HepG2 (cell line): ENCODE data around the gene PCAT6. TPM values are rescaled to one million over a fixed set of nuclear protein-coding genes. Genes with fewer than 3 reads are reported as not detected.

Source experiments
- ATAC-seq: fragments of 200-7000 bp; cut with Tn5 transposase; 3 replicates; pipeline ENCODE4 v1.9.1; 2020; ENCODE audit warnings: mild to moderate bottlenecking, moderate library complexity
- BruUV-seq: library from RNA; stranded (reverse); fragments of 400-500 nt; replicated peaks from 2 replicates; lab custom pipeline; 2021; lab: Mats Ljungman, UMichigan
- CTCF ChIA-PET: fragments of 300-600 bp; formaldehyde crosslinking; extraction: SDS; loops from one replicate; lab custom pipeline; 2021; ENCODE audit warnings: low total read pairs, inconsistent platforms, low intra/inter-chr PET ratio; lab: Yijun Ruan, JAX
- POLR2A ChIA-PET: fragments of 350-600 bp; sonication (Branson Sonifier 250); formaldehyde crosslinking; loops from one replicate; lab custom pipeline; 2020; ENCODE audit warnings: antibody characterized with exemption, inconsistent platforms; lab: Yijun Ruan, JAX
- DNase-seq: peaks from one replicate; pipeline ENCODE4 v3.0.0-alpha.2; 2015; ENCODE audit warnings: low spot score
- FAIRE-seq: peaks from 3 replicates; lab custom pipeline; 2011; peaks lifted over from hg19 to GRCh38; lab: Jason Lieb, UNC
- H2AFZ ChIP-seq: one replicate; pipeline ENCODE4 v1.6.1; 2011; ENCODE audit warnings: low read length, inconsistent platforms
- H3K27ac ChIP-seq: fragments of 300-600 bp; 3 replicates; pipeline ENCODE4 v1.8.0; 2011; ENCODE audit warnings: mixed run types, mild to moderate bottlenecking, mixed read lengths, low read length, inconsistent platforms; ENCODE audit not compliant: insufficient read depth; ENCODE audit errors: extremely low read length
- H3K27me3 ChIP-seq, 2 experiments: fragments of 200-600 bp in 1 of 2; 2 replicates in 1 of 2; 3 replicates in 1 of 2; pipeline versions ENCODE4 v1.6.0 to v1.8.0; 2011; ENCODE audit warnings: low read length in 2 of 2, mild to moderate bottlenecking in 2 of 2, moderate library complexity in 2 of 2, inconsistent platforms in 1 of 2; ENCODE audit not compliant: insufficient read depth in 2 of 2, control insufficient read depth in 1 of 2
- H3K36me3 ChIP-seq, 2 experiments: fragments of 200-600 bp in 1 of 2; replicated peaks in 1 of 2; 2 replicates in 1 of 2; 3 replicates in 1 of 2; pipeline versions ENCODE4 v1.5.1 to v1.8.0; 2011; ENCODE audit warnings: low read length in 2 of 2, inconsistent platforms in 1 of 2; ENCODE audit not compliant: insufficient read depth in 2 of 2, control insufficient read depth in 1 of 2
- H3K4me1 ChIP-seq: 2 replicates; pipeline ENCODE4 v1.5.1; 2012; ENCODE audit warnings: low read length, inconsistent platforms; ENCODE audit not compliant: insufficient read depth
- H3K4me2 ChIP-seq: 2 replicates; pipeline ENCODE4 v1.6.0; 2011; ENCODE audit warnings: low read depth, low read length, inconsistent platforms
- H3K4me3 ChIP-seq, 3 experiments: fragments of 200-600 bp in 1 of 3; sonication (generic), shearing (Covaris generic) in 1 of 3; replicated peaks in 1 of 3; 2 replicates each; pipeline ENCODE4 v1.5.1; 2011 to 2016; ENCODE audit warnings: low read length in 3 of 3, inconsistent platforms in 2 of 3, low read depth in 2 of 3, mild to moderate bottlenecking in 2 of 3, control low read depth in 1 of 3, mixed read lengths in 1 of 3; ENCODE audit not compliant: insufficient read depth in 1 of 3
- H3K79me2 ChIP-seq: one replicate; pipeline ENCODE4 v1.6.1; 2011; ENCODE audit warnings: low read length, inconsistent platforms; ENCODE audit not compliant: insufficient read depth
- H3K9ac ChIP-seq: 2 replicates; pipeline ENCODE4 v1.6.0; 2011; ENCODE audit warnings: mild to moderate bottlenecking, low read depth, low read length, inconsistent platforms; ENCODE audit not compliant: insufficient read depth
- H3K9me3 ChIP-seq: 2 replicates; pipeline ENCODE4 v1.5.1; 2012; ENCODE audit warnings: mild to moderate bottlenecking, low read length
- H4K20me1 ChIP-seq: 2 replicates; pipeline ENCODE4 v1.6.0; 2011; ENCODE audit warnings: inconsistent platforms, mild to moderate bottlenecking, low read length, moderate library complexity; ENCODE audit not compliant: insufficient read depth
- ARNT2 ChIP-seq: sonication (generic); formaldehyde crosslinking; IDR thresholded peaks from 2 replicates; pipeline ENCODE4 v1.8.0; 2022; ENCODE audit warnings: mild to moderate bottlenecking, low read depth, missing genetic modification reagents, moderate library complexity
- ATF1 ChIP-seq: IDR thresholded peaks from 2 replicates; pipeline ENCODE4 v1.6.1; 2016; ENCODE audit warnings: mild to moderate bottlenecking, control low read depth
- EP300 ChIP-seq, 3 experiments: sonication (generic) in 1 of 3; formaldehyde crosslinking in 1 of 3; IDR thresholded peaks; 2 replicates each; pipeline versions ENCODE4 v1.5.1 to v1.6.1; 2011 to 2020; ENCODE audit warnings: low read depth in 2 of 3, low read length in 2 of 3, borderline replicate concordance in 1 of 3, improper control_type of control experiment in 1 of 3, mild to moderate bottlenecking in 1 of 3, missing genetic modification reagents in 1 of 3, moderate library complexity in 1 of 3
- FOXP1 ChIP-seq, 2 experiments: fragments of 450-650 bp in 1 of 2; IDR thresholded peaks; 2 replicates each; pipeline ENCODE4 v1.6.1; 2017 to 2018; ENCODE audit warnings: antibody characterized with exemption in 1 of 2
- MTF1 ChIP-seq: sonication (generic); formaldehyde crosslinking; IDR thresholded peaks from 2 replicates; pipeline ENCODE4 v1.5.0; 2020; ENCODE audit warnings: missing genetic modification reagents
- NFYB ChIP-seq: sonication (generic); formaldehyde crosslinking; IDR thresholded peaks from 2 replicates; pipeline ENCODE4 v1.4.0; 2020; ENCODE audit warnings: missing genetic modification reagents
- RFX1 ChIP-seq: fragments of 450-650 bp; IDR thresholded peaks from 2 replicates; pipeline ENCODE4 v1.6.1; 2017
- SETDB1 ChIP-seq: sonication (generic); formaldehyde crosslinking; IDR thresholded peaks from 2 replicates; pipeline ENCODE4 v1.5.1; 2020; ENCODE audit warnings: missing genetic modification reagents, mild to moderate bottlenecking, borderline replicate concordance
- U2AF2 ChIP-seq: fragments of 200-400 bp; formaldehyde crosslinking; IDR thresholded peaks from 2 replicates; pipeline ENCODE4 v1.6.1; 2017; ENCODE audit warnings: low read depth, mild to moderate bottlenecking, low read length
- WGBS: methylation state at CpG from one replicate; pipeline ENCODE4 v1.1.6; 2017; ENCODE audit warnings: low lambda C conversion rate; 5-methylcytosine and 5-hydroxymethylcytosine counted together
- in situ Hi-C: cut with HindIII; loops from 2 replicates; pipeline ENCODE4 v1.10.0; 2017; ENCODE audit warnings: low pct_unique_long_range_greater_than_20kb; ENCODE audit not compliant: extremely low pct_ligation_motif_present
- intact Hi-C: fragments of 100-400 bp; cut with micrococcal nuclease; formaldehyde crosslinking; loops from one replicate; pipeline ENCODE4 v1.10.0; 2022; ENCODE audit not compliant: unreplicated experiment
- polyA plus RNA-seq, 8 experiments: library from polyadenylated mRNA; depleted of rRNA in 3 of 8; stranded (reverse) in 7 of 8; unstranded in 1 of 8; fragments of >200 nt; fragmentation: Illumina TruSeq in 4 of 8; extraction: Trizol in 4 of 8; gene quantifications; 2 replicates each; pipeline versions ENCODE4 v1.2.1 to v1.2.3, GENCODE V29; 2011 to 2016; ENCODE audit warnings: low read depth in 4 of 8, missing spikeins in 1 of 8, mixed read lengths in 1 of 8; ENCODE audit not compliant: insufficient read depth in 1 of 8
- total RNA-seq, 5 experiments: library from RNA; depleted of rRNA; stranded (reverse); fragments of >200 nt; fragmentation: Illumina TruSeq; extraction: Trizol; gene quantifications; 2 replicates each; pipeline ENCODE4 v1.2.3, GENCODE V29; 2016; ENCODE audit warnings: low read depth in 1 of 5
- TF ChIP-seq, protein P1 (sequence below): sonication (generic); formaldehyde crosslinking; IDR thresholded peaks from 2 replicates; pipeline ENCODE4 v1.4.0; 2020; ENCODE audit warnings: missing genetic modification reagents
- TF ChIP-seq, protein P2 (sequence below): sonication (generic); formaldehyde crosslinking; IDR thresholded peaks from 2 replicates; pipeline ENCODE4 v1.4.0; 2020; ENCODE audit warnings: missing genetic modification reagents

PCAT6 gene
- total and polyA plus RNA-seq, 2 of the 13 experiments (the other 11 are each of a cell fraction or from before 2014, with no cell fraction given) = 0.60 to 4.4 TPM

DNA sequence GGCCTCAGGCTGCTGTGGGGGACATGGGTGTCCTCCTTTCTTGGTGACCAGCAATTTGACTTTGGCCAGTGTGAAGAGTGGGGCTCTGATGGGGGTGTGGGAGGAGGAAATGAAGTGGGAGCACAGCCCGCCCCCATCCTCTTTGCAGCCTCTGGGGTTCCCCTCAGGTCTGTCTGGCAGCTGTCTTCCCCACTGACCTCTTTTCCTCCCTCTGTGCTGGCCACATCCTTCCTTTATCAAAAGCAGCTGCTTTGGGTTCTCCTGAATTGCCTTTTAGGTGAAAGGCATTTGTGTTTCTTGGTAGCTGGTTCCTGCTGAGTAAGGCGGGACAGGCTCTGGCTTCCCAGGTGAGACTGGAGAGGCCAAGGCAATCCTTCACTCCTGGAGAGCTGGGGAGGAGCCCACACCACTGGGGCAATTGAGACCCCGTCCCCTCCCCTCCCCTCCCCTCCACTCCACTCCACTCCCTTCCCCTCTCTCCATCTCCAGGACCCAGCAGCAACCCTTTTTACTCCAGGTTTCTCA is 24.9 kb downstream of the PCAT6 start:
- no peak for DNase-seq
- WGBS = 100% methylated on average over 2 of the region's 3 CpGs

DNA sequence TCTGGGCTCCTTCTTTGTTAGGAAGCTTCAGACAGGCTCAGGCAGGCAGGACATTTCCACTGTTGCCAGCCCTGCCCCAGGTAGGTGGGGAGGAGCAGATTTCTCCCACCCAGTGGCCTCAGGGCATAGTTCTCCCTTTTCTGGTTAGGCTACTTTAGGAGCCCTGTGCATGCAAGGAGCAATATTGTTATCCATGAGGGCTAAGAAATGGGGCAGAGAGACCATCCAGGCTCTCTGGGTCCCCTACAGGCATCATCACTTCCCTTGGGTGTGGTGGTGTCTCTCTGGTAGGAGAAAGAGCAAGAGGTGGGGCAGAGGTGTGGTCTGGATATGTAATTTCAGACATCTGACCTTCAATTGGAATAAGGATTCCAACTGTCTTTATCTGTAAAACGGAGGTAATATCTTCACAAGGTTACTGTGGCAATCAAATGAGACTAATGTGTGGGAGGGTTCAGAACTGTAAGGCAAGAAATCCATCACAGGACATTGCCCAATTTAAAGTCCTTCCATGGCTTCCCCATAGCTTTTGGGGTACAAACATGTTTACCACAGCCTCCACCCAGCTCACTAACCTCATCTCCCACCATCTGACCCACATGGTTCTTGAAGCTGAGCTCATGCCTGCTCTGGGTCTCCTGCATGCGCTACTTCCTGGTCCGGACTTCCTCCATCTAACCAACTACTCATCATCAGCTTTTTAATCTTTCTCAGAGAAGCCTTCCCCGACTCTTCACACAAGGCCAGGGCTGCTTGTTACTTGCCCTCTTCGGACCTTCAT is 26.1 kb downstream of the PCAT6 start:
- Histone ChIP-seq H3K4me2 (no peak overlapping the region), H3K79me2 (no peaks in the 10 kb centered on the region), H2AFZ (no peak overlapping the region), H3K9me3 (no peaks in the 10 kb centered on the region), H3K9ac (no peak overlapping the region), H3K4me1 (no peaks in the 10 kb centered on the region), H3K27ac (no peak overlapping the region), H4K20me1 (no peaks in the 10 kb centered on the region), H3K36me3 (no peaks in the 10 kb centered on the region), H3K4me3 (no peak overlapping the region), H3K27me3 (peaks cover 0 to 4% of the 10 kb centered on the region in 2 experiments; a peak in 1 of 5 replicates)
- ATAC-seq (0 out of 3 replicates have a peak, but pooled peaks have one; percentile 19), DNase-seq (no peak), FAIRE-seq (no peak)
- in situ Hi-C loops (no loop called here), intact Hi-C loops (no loop called here)
- ChIA-PET POLR2A (no interaction called here), CTCF (no interaction called here)
- 43% methylated on average over 5 of the region's 5 CpGs for WGBS
- BruUV-seq = no TSS peak
- no peak for TF ChIP-seq RFX1
- TF ChIP-seq, protein P1, sequence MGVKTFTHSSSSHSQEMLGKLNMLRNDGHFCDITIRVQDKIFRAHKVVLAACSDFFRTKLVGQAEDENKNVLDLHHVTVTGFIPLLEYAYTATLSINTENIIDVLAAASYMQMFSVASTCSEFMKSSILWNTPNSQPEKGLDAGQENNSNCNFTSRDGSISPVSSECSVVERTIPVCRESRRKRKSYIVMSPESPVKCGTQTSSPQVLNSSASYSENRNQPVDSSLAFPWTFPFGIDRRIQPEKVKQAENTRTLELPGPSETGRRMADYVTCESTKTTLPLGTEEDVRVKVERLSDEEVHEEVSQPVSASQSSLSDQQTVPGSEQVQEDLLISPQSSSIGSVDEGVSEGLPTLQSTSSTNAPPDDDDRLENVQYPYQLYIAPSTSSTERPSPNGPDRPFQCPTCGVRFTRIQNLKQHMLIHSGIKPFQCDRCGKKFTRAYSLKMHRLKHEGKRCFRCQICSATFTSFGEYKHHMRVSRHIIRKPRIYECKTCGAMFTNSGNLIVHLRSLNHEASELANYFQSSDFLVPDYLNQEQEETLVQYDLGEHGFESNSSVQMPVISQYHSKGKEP (CRISPR knock-in tag) = no peak
- no peak for TF ChIP-seq ARNT2
- no peak for TF ChIP-seq MTF1

More for the DNA sequence above, 24.9 kb downstream of the PCAT6 start:
- Histone ChIP-seq H3K9ac (no peak overlapping the region), H3K36me3 (no peaks in the 10 kb centered on the region), H3K4me3 (no peak overlapping the region), H3K4me2 (no peak overlapping the region), H3K27me3 (peaks cover 0 to 4% of the 10 kb centered on the region in 2 experiments; a peak in 2 of 5 replicates), H2AFZ (no peak overlapping the region), H3K27ac (no peak overlapping the region), H4K20me1 (no peaks in the 10 kb centered on the region), H3K79me2 (no peaks in the 10 kb centered on the region), H3K4me1 (no peaks in the 10 kb centered on the region), H3K9me3 (no peaks in the 10 kb centered on the region)
- ATAC-seq = no peak
- no peak for FAIRE-seq
- CTCF ChIA-PET = no interaction called here
- intact Hi-C loops = no loop called here
- BruUV-seq = no TSS peak
- POLR2A ChIA-PET = interaction anchor here (0.5 kb wide), 1 partner anchor 26 kb away, joined by 4 read pairs; no protein-coding TSS in a partner anchor
- in situ Hi-C loops = no loop called here
- TF ChIP-seq EP300 (IDR thresholded peaks at IDR 0.05; ENCODE audit: low read depth in 2 of 2, low read length in 2 of 2) (no peak), EP300 (CRISPR knock-in tag; IDR thresholded peaks at IDR 0.05; ENCODE audit: borderline replicate concordance) (no peak), FOXP1 (IDR thresholded peaks at IDR 0.05) (no peak), FOXP1 (CRISPR knock-in tag; IDR thresholded peaks at IDR 0.05) (no peak), ATF1 (CRISPR knock-in tag) (no peak), SETDB1 (CRISPR knock-in tag) (no peak), NFYB (CRISPR knock-in tag) (no peak), U2AF2 (no peak)
- TF ChIP-seq, protein P2, sequence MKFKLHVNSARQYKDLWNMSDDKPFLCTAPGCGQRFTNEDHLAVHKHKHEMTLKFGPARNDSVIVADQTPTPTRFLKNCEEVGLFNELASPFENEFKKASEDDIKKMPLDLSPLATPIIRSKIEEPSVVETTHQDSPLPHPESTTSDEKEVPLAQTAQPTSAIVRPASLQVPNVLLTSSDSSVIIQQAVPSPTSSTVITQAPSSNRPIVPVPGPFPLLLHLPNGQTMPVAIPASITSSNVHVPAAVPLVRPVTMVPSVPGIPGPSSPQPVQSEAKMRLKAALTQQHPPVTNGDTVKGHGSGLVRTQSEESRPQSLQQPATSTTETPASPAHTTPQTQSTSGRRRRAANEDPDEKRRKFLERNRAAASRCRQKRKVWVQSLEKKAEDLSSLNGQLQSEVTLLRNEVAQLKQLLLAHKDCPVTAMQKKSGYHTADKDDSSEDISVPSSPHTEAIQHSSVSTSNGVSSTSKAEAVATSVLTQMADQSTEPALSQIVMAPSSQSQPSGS (CRISPR knock-in tag) = no peak
